HG02642 (cell line): Measurements from ENCODE around the gene CAMK1.
"Not testable (repeated sequence)": the region's sequence is repeated elsewhere in the genome, so short reads cannot be mapped to it uniquely, and the experiment has no call there.

Source experiments
- ATAC-seq: cut with Tn5 transposase; IDR thresholded peaks from one replicate; pipeline ENCODE4 v1.9.1; 2021; ENCODE audit warnings: mild to moderate bottlenecking; ENCODE audit not compliant: unreplicated experiment, poor library complexity

CAMK1 gene

DNA sequence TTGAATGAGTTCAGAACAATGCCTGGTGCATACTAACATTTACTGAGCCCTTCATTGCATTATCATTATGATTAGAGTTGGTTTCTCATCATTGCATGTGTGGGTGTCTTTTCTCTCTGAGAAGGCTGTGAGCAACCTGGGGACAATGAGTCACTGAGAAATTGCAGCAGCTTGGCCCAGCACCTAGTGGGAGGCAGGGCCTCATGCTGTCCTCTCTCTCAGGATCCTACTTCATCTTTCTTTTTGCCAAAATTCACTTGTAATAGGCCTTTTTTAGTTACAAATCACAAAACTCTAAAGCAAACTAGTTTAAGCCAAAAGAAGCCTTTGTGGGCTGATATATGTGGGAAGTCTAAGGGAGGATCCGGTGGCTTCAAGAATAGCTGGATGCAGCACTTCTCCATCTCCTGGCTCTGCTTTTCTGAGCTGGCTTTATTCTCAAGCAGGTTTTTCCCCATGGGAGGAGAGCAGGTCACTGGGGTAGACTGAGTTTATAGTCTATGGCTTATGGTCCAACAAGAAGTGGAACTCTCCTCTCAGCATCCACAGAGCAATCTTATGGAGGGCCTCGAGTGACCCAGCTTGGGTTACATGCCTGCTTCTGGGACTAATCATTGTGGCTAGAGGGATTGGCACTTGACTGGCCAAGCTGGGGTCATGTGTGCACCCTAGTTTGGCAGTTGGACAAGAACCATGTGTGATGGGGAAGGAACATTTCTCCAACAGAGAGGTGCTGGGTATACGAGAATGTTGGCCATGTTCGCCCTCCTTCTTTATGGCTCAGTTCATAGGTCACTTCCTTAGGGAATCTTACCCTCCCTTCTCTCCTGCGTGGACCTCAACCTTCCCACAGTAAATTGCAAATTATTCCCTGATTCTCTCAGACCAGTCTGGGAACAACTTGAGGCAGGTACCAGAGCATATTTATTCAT, 8.7 kb upstream of the CAMK1 start:
- no peak for ATAC-seq

DNA sequence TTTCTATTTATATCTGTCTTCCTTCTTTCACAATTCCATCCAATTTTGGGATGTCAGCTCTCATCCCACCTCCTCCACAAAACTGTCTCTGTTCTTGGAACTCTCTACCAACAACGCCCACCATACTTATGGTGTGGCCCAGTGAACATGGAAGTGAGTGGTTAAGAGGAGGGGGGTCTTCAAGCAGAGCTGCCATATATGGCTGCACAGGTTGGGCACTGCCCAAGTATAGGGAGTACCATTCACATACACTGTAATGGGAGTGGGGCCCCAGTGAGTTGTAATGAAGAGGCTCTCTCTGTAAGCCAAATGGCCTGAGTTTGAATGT, 7.9 kb upstream of the CAMK1 start:
- ATAC-seq, result no peak

DNA sequence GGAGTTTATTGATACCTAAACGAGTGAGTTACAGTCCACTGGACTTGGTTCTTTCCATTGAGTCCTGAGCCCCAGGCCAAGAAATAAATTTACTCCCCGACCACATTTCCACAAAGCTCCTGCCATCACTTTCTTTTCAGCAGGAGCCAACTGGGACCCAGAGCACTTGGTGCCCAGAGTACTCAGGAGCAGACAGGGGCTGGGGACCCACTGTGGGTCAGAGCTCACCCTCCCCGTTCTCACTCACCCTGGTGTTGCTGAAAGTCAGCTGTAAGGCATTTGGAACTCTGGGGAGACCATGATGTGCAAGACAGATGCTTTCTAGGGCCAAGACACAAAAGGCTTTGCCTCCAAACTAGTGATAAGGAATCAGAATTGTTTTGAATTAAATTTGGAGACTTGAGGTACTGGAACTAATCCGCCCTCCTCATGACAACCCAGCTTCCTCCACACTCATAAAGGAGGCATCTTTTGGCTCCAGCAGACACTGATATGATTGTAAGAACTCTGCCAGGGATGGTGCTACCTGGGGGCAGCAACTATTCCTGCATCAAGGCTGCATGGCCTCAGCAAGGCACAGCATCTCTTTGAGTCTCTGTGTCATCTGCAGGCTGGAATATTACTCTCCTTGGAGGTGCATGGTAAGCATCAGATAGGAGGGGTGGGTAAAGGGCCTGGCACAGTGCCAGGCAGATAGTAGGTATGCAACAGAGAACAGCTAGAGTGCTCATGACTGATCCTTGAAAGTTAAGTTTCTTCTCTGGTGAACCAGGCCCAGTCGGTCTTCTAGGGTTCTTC, 7.3 kb upstream of the CAMK1 start:
- no peak for ATAC-seq

DNA sequence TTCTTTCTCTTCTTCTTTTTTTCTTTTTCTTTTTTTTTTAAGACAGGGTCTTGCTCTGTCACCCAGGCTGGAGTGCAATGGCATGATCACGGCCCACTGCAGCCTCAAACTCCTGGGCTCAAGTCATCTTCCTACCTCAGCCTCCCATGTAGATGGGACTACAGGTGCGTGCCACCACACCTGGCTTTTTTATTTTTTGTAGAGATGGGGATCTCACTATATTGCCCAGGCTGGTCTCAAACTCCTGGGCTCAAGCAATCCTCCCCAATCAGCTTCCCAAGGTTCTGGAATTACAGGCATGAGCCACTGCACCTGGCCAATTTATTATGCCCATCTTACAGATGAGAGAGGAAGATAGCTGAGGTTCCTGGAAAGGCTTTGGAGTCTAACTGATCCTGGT, 1.3 kb upstream of the CAMK1 start:
- not testable (repeated sequence) for ATAC-seq

DNA sequence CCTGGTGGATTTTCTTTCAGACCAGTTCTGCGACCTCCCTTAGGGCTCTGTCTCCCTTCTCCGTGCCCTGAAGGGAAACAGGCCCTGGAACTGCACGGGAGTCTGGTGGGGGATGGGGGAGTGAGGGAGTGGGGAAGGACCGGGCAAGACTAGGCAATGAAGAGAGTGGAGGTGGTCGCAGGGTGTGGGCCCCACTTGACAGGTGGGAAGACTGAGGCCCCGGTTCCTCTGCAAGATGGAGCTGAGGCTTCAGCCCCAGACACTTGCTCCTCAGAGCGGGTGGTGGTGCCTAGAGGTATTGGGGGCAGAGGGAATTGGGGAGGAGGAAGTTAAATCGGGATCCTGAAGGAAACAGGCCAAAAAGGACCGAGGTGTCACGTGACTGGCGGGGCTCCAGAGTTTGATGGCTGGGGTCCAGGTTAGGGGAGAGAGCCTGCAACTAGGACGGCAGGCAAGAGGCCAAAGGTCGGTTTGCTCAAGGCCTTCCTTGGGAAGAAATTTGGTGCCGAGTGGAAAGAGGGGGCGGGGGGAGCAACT, 597 bp upstream of the CAMK1 start:
- ATAC-seq, result no peak

DNA sequence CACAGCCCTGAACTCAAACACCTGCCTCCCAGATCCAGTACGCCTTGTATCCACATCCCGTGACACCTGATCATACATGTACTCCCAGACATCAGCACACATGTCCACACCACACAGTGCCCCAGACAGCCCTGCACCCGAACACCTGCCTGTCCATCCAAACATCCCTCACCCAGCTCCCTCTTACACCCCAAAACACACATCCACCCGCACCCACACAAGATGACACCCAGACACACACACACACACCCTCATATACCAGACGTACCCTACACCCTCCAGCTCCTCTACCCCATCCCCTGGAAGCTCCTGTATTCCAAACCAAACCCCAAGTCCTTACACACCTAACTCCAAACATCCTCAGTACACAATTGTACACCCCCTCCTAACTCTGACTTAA, 735 bp downstream of the CAMK1 start:
- ATAC-seq, result no peak

DNA sequence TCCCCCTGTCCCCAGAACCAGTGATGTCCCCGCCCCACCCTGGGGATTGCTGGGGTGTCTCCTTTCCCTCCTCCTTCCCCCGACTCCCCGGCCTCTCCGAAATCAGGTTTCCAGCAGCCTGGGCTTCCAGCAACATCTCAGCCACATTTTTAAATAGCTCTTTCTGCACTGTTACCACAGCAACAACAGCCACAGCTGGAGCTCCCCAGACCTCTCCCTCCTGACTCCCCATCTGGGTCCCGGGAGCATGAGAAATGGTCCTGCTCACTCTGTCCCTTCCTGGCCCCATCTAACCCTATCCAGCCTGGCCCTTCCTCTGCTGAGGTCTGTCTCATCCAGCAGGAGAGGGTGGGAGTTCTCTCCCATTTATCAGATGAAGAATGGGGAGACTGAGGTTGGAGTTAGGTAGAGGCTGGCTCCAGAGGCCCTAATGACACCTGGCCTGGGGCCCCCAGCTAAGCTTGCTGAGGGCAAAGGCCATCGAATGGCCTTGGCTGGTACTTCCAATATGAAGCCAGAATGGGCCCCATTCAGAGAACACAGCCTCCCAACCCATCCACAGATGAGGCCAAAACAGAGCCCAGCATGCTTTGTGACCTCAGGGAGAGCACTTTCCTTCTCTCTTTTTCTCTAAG, 1.5 kb downstream of the CAMK1 start:
- no peak for ATAC-seq

DNA sequence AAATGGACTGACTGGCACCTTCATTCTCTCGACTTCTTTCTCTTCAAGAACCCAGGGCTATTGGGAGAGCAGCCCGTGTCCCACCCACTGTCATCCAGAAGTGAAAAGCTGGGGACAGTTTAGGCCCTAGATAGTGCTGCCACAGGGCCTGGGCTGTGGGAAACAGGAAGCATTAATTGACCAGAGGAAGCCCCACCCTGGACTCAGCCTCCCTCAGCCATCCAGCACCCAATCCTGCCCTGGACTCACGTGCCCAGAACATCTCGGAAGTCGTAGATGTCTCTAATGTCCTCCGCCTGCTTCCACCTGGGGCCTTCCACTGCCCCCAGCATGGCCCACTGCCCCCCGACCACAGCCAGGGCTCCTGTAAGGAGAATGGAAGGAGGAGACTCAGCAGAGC, 2.3 kb downstream of the CAMK1 start:
- ATAC-seq, result no peak

DNA sequence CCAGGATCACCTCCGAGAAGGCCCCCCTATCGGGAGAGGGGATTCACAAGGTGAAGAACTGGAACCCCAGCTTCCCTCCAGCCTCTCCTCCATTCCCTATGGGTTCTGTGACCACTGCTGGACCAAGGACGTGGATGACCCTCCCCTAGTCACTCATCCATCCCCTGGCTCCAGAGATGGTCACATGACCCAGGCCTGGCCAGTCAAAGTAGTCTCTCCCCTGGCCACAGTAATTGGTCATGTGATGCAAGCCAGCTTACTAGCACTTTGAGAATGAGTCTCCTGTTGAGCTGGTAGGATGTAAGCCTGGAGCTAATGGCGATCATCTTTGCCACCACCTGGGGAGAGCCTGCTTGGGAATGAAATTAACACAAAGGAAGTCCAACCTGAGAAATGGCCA, 3.9 kb downstream of the CAMK1 start:
- ATAC-seq, result no peak

DNA sequence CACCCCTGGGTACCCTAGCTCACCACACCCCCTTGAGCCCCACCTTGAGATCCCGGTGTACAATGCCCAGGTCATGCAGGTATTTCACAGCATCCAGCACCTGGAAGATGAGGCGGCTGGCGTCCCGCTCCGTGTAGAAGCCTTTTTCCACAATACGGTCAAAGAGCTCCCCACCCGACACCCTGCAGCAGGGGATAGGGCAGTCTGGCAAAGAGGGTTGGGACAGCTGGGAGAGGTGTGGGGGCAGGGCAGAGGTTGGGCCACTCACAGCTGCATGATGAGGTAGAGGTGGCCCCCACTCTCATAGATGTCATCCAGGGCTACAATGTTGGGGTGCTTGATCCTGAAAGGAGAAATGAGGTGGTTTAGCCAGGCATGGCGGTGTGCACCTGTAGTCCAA, 6.9 kb downstream of the CAMK1 start:
- no peak for ATAC-seq

DNA sequence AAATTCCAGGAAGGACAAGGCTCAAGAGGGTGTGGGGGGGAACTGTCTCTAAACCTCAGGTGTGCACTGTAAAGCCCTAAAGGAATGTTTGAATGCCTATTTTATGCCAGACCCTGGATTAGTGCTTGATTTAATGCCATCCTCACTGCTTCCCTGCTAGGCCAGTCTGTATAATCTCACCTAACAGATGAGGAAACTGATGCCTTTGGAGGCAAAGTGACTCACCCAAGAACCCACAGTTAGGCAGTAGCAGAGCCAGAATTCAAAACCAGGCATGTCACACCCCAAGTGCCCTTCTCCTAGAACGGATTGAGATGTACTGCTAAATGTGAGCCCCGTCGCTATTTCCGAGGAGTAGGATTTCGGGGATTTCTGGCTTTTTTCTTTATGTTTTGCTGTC, 7.8 kb downstream of the CAMK1 start:
- ATAC-seq, result no peak

DNA sequence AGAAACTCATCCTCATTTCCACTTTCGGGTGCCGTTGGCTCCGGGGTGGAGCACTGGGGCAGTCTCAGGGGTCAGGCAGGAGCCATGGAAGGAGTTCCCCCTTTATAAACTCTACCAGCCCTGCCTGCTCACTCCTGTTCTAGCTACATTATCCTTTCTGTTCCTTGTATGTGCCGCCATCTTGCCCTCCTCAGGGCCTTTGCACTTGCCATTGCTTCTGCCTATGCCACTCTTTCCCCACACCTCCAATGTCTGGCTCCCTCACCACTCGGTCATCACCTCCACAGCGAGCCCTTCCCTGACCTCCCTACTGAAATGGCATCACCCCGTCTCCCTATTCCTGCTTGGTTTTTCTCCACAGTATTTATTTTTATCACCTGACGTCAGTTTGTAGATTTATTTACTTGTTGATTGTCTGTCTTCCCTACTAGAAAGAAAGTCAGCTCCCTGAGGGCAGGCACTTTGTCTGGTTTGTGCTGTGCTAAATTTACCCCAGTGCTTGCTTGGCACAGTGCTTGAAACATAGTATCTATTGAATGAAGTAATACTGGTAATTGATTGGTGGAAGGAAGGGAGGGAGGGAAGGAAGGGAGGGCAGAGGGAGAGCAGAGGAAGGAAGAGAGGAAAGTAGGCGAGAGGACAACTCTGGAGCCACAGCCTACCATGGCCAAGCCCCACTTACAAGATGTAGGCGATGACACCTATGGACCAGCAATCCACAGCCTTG, 8.8 kb downstream of the CAMK1 start:
- ATAC-seq, result no peak

DNA sequence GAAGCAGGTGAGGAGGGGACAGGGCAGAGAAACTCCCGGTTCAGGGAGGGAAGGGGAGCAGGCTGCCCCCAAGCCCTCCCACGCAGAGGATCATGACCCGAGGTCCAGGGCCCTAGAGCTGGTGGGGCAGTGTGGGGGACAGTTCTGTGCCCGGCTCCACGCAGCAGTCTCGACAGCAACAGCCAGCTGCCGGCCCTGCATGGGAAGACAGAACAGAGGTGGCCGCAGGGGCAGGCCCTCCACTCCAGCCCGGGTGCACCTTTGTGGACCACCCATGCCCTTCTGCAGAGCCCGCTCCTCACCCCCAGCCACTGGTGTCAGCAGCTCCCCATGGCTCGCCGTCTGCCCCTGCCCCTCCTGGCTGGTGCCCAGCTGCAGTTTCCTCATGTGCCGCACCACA, 12.3 kb downstream of the CAMK1 start:
- no peak for ATAC-seq

DNA sequence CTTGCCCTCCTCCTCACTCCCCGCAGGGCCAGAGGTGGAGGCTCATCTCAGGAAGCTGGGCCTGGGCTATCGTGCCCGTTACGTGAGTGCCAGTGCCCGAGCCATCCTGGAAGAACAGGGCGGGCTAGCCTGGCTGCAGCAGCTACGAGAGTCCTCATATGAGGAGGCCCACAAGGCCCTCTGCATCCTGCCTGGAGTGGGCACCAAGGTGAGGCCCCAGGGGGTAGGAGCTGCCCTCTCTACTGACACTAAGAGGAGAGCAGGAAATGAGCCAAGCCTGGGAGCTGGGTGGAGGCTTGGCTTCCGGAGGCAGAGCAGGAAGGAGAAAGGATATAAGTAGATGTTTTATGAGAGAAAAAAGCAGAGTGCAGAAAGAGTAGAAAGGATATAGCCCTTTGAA, 15.1 kb downstream of the CAMK1 start:
- ATAC-seq, result no peak

DNA sequence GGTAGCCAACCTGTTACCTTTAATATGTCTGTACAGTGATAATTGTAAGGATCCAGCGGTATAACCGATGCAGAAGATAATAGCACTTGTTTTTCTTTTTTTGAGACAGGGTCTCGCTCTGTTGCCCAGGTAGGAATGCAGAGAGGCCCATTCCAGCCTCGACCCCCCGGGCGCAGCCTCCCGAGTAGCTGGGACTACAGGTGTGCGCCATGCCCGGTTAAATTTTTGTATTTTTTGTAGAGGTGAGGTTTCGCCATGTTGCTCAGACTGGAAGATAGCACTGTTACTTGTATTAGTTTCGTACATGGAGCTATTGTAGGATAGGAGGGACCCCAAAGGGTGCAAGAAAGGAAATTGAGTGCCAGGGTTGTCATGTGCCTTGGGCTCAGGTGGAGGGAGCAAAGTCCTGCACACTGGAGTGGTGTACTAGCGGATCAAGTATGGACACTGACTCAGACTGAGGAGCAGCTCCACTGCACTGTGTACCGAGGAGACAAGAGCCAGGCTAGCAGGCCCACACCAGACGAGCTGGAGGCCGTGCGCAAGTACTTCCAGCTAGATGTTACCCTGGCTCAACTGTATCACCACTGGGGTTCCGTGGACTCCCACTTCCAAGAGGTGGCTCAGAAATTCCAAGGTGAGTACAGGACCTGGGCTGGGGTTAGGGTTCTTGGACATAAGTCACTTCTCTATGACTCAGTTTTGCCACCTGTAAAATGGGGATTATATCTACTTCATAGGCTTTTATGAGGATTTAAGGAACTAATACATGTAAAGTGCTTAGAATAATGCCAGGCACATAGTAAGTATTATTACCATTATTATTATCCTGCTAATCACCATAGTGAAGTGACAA, 19.0 kb downstream of the CAMK1 start:
- ATAC-seq, result no peak

DNA sequence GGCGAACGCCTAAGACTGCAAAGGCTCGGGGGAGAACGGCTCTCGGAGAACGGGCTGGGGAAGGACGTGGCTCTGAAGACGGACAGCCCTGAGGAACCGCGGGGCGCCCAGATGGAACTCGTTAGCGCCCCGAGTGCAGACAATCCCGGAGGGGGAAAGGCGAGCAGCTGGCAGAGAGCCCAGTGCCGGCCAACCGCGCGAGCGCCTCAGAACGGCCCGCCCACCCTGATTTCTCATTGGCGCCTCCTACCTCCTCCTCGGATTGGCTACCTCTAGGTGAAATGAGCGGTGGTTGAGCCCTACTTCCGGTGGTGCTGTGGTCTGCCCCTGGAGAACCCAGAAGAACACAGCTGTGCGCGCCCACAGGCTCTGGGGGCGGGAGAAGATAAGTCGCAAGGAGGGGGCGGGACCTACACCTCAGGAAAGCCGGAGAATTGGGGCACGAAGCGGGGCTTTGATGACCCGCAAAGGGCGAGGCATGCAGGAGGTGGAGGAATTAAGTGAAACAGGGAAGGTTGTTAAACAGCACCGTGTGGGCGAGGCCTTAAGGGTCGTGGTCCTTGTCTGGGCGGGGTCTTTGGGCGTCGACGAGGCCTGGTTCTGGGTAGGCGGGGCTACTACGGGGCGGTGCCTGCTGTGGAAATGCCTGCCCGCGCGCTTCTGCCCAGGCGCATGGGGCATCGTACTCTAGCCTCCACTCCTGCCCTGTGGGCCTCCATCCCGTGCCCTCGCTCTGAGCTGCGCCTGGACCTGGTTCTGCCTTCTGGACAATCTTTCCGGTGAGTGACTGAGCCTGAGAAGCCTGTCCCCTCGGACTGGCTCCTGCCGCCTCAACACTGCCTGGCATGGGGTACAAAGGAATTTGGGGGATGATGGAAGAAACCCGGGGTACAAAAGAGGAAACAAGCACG, 19.8 kb downstream of the CAMK1 start, which contains the start of gene OGG1:
Gene OGG1, plus strand, starts transcription at position 308 of the 911 bp plus-strand sequence. Its CDS starts 335 bp downstream, at position 643.
- ATAC-seq, result peak; percentile 91

DNA sequence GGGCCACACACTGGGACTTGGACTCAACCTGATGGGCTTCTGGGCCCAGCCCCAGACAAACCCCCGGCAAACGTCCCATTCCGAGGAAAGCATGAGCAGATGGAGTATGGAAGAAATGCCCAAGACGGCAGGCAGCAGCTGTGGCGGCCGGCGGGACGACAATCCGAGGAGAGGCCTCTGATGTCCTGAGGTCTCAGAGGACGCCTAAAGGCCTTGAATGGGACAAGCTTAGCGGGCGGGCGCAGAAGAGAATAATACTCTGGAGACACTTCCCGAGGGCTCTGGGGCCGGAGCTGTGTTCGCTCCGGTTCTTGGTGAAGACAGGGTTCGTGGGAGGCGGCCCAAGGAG, 20.5 kb downstream of the CAMK1 start:
- no peak for ATAC-seq

DNA sequence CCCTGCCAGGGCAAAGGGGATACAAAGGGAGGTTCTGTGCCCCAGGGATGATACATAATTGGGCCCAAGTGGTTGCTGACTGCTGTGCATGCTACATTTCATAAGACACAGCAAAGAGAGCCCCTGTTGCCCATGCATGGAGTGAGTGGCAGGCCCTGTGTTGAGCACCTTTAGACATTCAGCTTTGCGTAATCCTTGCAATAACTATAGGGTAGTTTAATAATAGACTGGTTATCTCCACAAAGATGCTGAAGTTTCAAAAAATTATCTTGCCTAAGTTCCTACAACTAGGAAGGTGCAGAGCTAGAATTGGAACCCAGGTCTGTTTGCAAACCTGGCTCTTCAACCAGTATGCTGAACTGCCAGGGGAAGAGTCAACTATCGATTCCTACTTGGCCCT, 21.7 kb downstream of the CAMK1 start:
- ATAC-seq, result no peak
